Ectodermal cell (in vitro differentiated cells): ENCODE results near the gene FNDC10.

Source experiments
- H3K27ac ChIP-seq: 2 replicates; pipeline ENCODE4 v1.7.0; 2013; ENCODE audit warnings: mild to moderate bottlenecking, low read depth, low read length; ENCODE audit not compliant: insufficient read depth, poor library complexity, severe bottlenecking
- H3K27me3 ChIP-seq: 2 replicates; pipeline ENCODE4 v1.7.0; 2013; ENCODE audit warnings: mild to moderate bottlenecking, low read length; ENCODE audit not compliant: insufficient read depth, control insufficient read depth, poor library complexity, severe bottlenecking
- H3K36me3 ChIP-seq: one replicate; pipeline ENCODE4 v1.7.0; 2013; ENCODE audit warnings: low read length; ENCODE audit not compliant: control insufficient read depth, insufficient read depth
- H3K4me1 ChIP-seq: one replicate; pipeline ENCODE4 v1.7.0; 2013; ENCODE audit warnings: low read length; ENCODE audit not compliant: control insufficient read depth, insufficient read depth
- H3K4me3 ChIP-seq: 2 replicates; pipeline ENCODE4 v1.7.0; 2013; ENCODE audit warnings: low read depth, low read length, control low read depth; ENCODE audit not compliant: insufficient read depth
- H3K9me3 ChIP-seq: 2 replicates; pipeline ENCODE4 v1.7.0; 2013; ENCODE audit warnings: mild to moderate bottlenecking, low read length, moderate library complexity; ENCODE audit not compliant: control insufficient read depth
- WGBS, 2 experiments: methylation state at CpG; one replicate each; pipeline ENCODE4 v1.1.7; 2013; ENCODE audit warnings: missing lambda C conversion rate in 2 of 2; 5-methylcytosine and 5-hydroxymethylcytosine counted together

Gene FNDC10

GRCh38 chr1:1604374-1605033 lies 4.6 kb upstream of the FNDC10 start:
- H3K4me3 ChIP-seq, result no peak overlapping the region
- no peaks in the 10 kb centered on the region for H3K36me3 ChIP-seq
- 84 to 86% methylated on average over 15 of the region's 15 CpGs for WGBS, 2 experiments
- no peaks in the 10 kb centered on the region for H3K9me3 ChIP-seq
- no peak overlapping the region for H3K27ac ChIP-seq
- H3K27me3 ChIP-seq, result peaks cover 42% of the 10 kb centered on the region
- no peaks in the 10 kb centered on the region for H3K4me1 ChIP-seq

GRCh38 chr1:1603671-1604373 lies 3.9 kb upstream of the FNDC10 start:
- Histone ChIP-seq H3K4me1 (no peaks in the 10 kb centered on the region), H3K36me3 (no peaks in the 10 kb centered on the region), H3K4me3 (no peak overlapping the region), H3K9me3 (no peaks in the 10 kb centered on the region), H3K27me3 (peaks cover 49% of the 10 kb centered on the region), H3K27ac (no peak overlapping the region)
- WGBS, 2 experiments, result 73 to 79% methylated on average over 13 of the region's 13 CpGs

- WGBS, 2 experiments, result 77 to 78% methylated on average over 13 of the region's 13 CpGs
- Histone ChIP-seq H3K4me3 (no peak overlapping the region), H3K36me3 (no peaks in the 10 kb centered on the region), H3K9me3 (no peaks in the 10 kb centered on the region), H3K4me1 (no peaks in the 10 kb centered on the region), H3K27ac (no peak overlapping the region), H3K27me3 (peaks cover 57% of the 10 kb centered on the region)
These were observed 3.1 kb upstream of the FNDC10 start for GRCh38 chr1:1602968-1603506.

GRCh38 chr1:1602304-1602967 lies 2.5 kb upstream of the FNDC10 start:
- H3K4me3 ChIP-seq, result no peak overlapping the region
- H3K27me3 ChIP-seq, result peaks cover 63% of the 10 kb centered on the region
- peaks cover 5% of the 10 kb centered on the region for H3K4me1 ChIP-seq
- WGBS, 2 experiments, result 75% methylated on average over 18 of the region's 18 CpGs
- no peaks in the 10 kb centered on the region for H3K36me3 ChIP-seq
- H3K27ac ChIP-seq, result no peak overlapping the region
- no peaks in the 10 kb centered on the region for H3K9me3 ChIP-seq

- H3K9me3 ChIP-seq, result no peaks in the 10 kb centered on the region
- H3K4me1 ChIP-seq, result peaks cover 6% of the 10 kb centered on the region
- H3K27me3 ChIP-seq, result peaks cover 68% of the 10 kb centered on the region
- no peak overlapping the region for H3K27ac ChIP-seq
- H3K4me3 ChIP-seq, result no peak overlapping the region
- WGBS, 2 experiments, result 90 to 94% methylated on average over 15 of the region's 15 CpGs
- no peaks in the 10 kb centered on the region for H3K36me3 ChIP-seq
These were observed 1.8 kb upstream of the FNDC10 start for GRCh38 chr1:1601564-1602303.

GRCh38 chr1:1600861-1601563 lies 1.1 kb upstream of the FNDC10 start:
- Histone ChIP-seq H3K27ac (no peak overlapping the region), H3K4me3 (no peak overlapping the region), H3K9me3 (no peaks in the 10 kb centered on the region), H3K4me1 (peaks cover 6% of the 10 kb centered on the region), H3K27me3 (peaks cover 75% of the 10 kb centered on the region), H3K36me3 (no peaks in the 10 kb centered on the region)
- 71 to 75% methylated on average over 22 of the region's 22 CpGs for WGBS, 2 experiments

- no peaks in the 10 kb centered on the region for H3K9me3 ChIP-seq
- no peaks in the 10 kb centered on the region for H3K36me3 ChIP-seq
- H3K4me3 ChIP-seq, result peak overlapping the region; percentile 33
- H3K27me3 ChIP-seq, result peaks cover 88% of the 10 kb centered on the region
- peaks cover 6% of the 10 kb centered on the region for H3K4me1 ChIP-seq
- no peak overlapping the region for H3K27ac ChIP-seq
- 18 to 20% methylated on average over 111 of the region's 111 CpGs for WGBS, 2 experiments
These were observed 653 bp downstream of the FNDC10 start for GRCh38 chr1:1599030-1599934.

- Histone ChIP-seq H3K27ac (no peak overlapping the region), H3K4me3 (no peak overlapping the region), H3K4me1 (peaks cover 6% of the 10 kb centered on the region), H3K9me3 (no peaks in the 10 kb centered on the region), H3K36me3 (no peaks in the 10 kb centered on the region), H3K27me3 (peaks cover 84% of the 10 kb centered on the region)
- 95 to 96% methylated on average over 13 of the region's 13 CpGs for WGBS, 2 experiments
These were observed 1.3 kb downstream of the FNDC10 start for GRCh38 chr1:1598720-1599029.
